SH-SY5Y (cell line): ENCODE data around the gene CCNB2.

Experiments used
- GATA2 ChIP-seq: IDR thresholded peaks from 2 replicates; pipeline ENCODE4 v1.6.1; 2011; ENCODE audit warnings: mild to moderate bottlenecking, low read depth, low read length
- GATA3 ChIP-seq: IDR thresholded peaks from 2 replicates; pipeline ENCODE4 v1.6.1; 2011; ENCODE audit warnings: low read depth, mild to moderate bottlenecking, low read length, moderate library complexity

- TF ChIP-seq GATA2 (no peak), GATA3 (no peak)
Observed at GRCh38 chr15:59173194-59173593, 68.2 kb downstream of the CCNB2 start.
